ENCODE data around the gene SLC6A12.

SLC6A12 gene

GRCh38 chr12:177980-178828, 35.8 kb downstream of the SLC6A12 start:
- no peak for DNase-seq (ENCODE audit: insufficient read length, low spot score)

DNA sequence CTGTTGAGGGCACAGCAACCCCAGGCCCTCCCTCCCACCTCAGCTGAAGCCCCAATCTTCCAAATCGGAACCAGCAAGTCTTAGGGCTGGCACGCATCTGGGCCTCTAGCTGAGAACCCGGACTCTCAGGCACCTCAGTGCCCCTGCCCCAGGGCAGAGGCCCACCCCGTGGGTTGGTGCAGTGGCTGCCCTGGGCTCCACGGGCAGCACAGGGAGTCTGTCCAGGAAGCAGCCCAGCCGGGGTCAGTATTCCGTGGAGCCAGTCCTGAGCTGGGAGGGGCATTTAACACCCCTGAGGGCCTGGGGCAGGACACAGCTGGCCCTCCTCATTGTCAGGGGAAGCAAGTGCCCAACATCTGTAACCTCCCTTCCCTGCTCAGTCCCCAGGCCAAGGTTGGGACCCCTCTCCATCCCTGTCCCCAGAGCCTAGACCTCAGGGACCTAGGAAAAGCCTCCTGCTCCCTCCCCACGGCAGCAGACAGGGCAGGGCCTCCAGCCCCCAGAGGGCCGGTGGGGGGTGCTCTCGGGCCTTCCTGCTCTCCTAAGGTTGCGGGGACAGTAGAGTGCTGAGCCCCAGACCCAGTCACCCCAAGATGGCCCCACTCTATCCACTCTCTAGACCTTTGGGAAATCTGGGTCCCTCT, 36.5 kb downstream of the SLC6A12 start:
- DNase-seq (ENCODE audit: insufficient read length, low spot score) = no peak
- FAIRE-seq = no peak
- TF ChIP-seq CTCF (IDR thresholded peaks at IDR 0.05; ENCODE audit: insufficient read depth, missing control alignments) = no peak

More at GRCh38 chr12:177980-178828, 35.8 kb downstream of the SLC6A12 start:
- no peak for TF ChIP-seq CTCF (IDR thresholded peaks at IDR 0.05; ENCODE audit: insufficient read depth, missing control alignments)
- FAIRE-seq = no peak

- FAIRE-seq = no peak
- TF ChIP-seq CTCF (IDR thresholded peaks at IDR 0.05; ENCODE audit: insufficient read depth, missing control alignments) = no peak
- no peak for DNase-seq (ENCODE audit: insufficient read length, low spot score)
Measured at GRCh38 chr12:176321-177181, 37.4 kb downstream of the SLC6A12 start.

DNA sequence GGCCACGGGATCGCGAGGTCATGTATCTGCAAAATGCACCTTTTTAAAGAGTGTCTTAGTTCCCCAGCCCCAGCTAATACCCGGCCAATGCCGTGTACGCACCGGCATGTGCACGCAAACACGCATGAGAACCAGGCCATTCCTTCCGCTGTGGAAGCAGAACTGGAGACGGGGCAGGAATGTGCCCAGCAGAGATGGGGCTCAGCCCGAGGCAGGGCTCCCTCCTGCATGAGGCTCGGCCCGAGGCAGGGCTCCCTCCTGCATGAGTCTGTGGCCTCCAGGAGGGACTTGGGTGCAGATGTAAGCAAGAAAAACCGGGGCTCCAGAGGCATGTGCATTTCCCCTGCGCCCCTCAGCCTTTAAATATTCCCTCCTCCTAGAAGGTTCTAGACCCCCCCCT, 38.2 kb downstream of the SLC6A12 start:
- no peak for TF ChIP-seq CTCF (IDR thresholded peaks at IDR 0.05; ENCODE audit: insufficient read depth, missing control alignments)
- FAIRE-seq = no peak
- no peak for DNase-seq (ENCODE audit: insufficient read length, low spot score)

- FAIRE-seq (no peak), DNase-seq (ENCODE audit: insufficient read length, low spot score) (no peak)
- TF ChIP-seq CTCF (IDR thresholded peaks at IDR 0.05; ENCODE audit: insufficient read depth, missing control alignments) = no peak
Measured at GRCh38 chr12:175250-175649, 38.7 kb downstream of the SLC6A12 start.

DNA sequence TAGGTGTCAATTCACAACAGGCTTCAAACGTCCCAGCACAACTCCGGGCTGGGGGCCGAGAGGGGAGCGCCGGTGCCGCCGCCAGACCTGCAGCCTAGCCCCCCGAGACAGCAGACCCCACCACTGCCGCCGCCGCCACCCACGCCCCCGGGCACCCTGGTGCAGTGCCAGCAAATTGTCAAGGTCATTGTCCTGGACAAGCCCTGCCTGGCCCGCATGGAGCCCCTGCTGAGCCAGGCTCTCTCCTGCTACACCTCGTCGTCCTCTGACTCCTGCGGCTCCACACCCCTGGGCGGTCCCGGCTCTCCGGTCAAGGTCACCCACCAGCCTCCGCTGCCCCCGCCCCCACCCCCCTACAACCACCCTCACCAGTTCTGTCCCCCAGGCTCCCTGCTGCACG, 39.4 kb downstream of the SLC6A12 start:
- DNase-seq (ENCODE audit: insufficient read length, low spot score) (no peak), FAIRE-seq (no peak)
- TF ChIP-seq CTCF (IDR thresholded peaks at IDR 0.05; ENCODE audit: insufficient read depth, missing control alignments) = no peak
